Skin epidermis (tissue), 12 donors: ENCODE data around the gene NOS3.
A peak's percentile ranks its signal among the peaks of the same experiment; 100 is the strongest.

Source experiments
- H3K27ac ChIP-seq, 21 experiments: fragments of 200-600 bp; sonication (generic) in 11 of 21; one replicate each; pipeline ENCODE4 v1.5.0; 2020; ENCODE audit warnings: mild to moderate bottlenecking in 3 of 21, inconsistent platforms in 2 of 21, moderate library complexity in 2 of 21
- H3K4me3 ChIP-seq, 7 experiments: fragments of 200-600 bp; sonication (generic) in 2 of 7; one replicate each; pipeline ENCODE4 v1.5.0; 2020; ENCODE audit warnings: inconsistent platforms in 2 of 7, mild to moderate bottlenecking in 2 of 7, moderate library complexity in 1 of 7

Gene NOS3

GRCh38 chr7:150962553-150963399, 28.0 kb upstream of the NOS3 start:
- H3K27ac ChIP-seq: no peak overlapping the region
- H3K4me3 ChIP-seq: no peak overlapping the region

GRCh38 chr7:150963707-150964559, 26.9 kb upstream of the NOS3 start:
- no peak overlapping the region for H3K27ac ChIP-seq
- no peak overlapping the region for H3K4me3 ChIP-seq

GRCh38 chr7:150964593-150965111, 26.2 kb upstream of the NOS3 start:
- no peak overlapping the region for H3K27ac ChIP-seq
- no peak overlapping the region for H3K4me3 ChIP-seq

GRCh38 chr7:150965273-150965830, 25.5 kb upstream of the NOS3 start:
- no peak overlapping the region for H3K4me3 ChIP-seq
- no peak overlapping the region for H3K27ac ChIP-seq

- no peak overlapping the region for H3K27ac ChIP-seq
Measured at GRCh38 chr7:150966002-150966401, 24.8 kb upstream of the NOS3 start.

GRCh38 chr7:150967349-150967748, 23.5 kb upstream of the NOS3 start:
- Histone ChIP-seq H3K4me3 (no peak overlapping the region), H3K27ac (no peak overlapping the region)

More at GRCh38 chr7:150966002-150966401, 24.8 kb upstream of the NOS3 start:
- no peak overlapping the region for H3K4me3 ChIP-seq

- Histone ChIP-seq H3K27ac (no peak overlapping the region), H3K4me3 (no peak overlapping the region)
Measured at GRCh38 chr7:150968056-150968733, 22.6 kb upstream of the NOS3 start.

- no peak overlapping the region for H3K4me3 ChIP-seq
Measured at GRCh38 chr7:150968734-150969372, 22.0 kb upstream of the NOS3 start.

GRCh38 chr7:150969475-150969874, 21.3 kb upstream of the NOS3 start:
- Histone ChIP-seq H3K4me3 (no peak overlapping the region), H3K27ac (no peak overlapping the region)

More at GRCh38 chr7:150968734-150969372, 22.0 kb upstream of the NOS3 start:
- no peak overlapping the region for H3K27ac ChIP-seq

- no peak overlapping the region for H3K4me3 ChIP-seq
- no peak overlapping the region for H3K27ac ChIP-seq
Measured at GRCh38 chr7:150970424-150970823, 20.4 kb upstream of the NOS3 start.

GRCh38 chr7:150971242-150972022, 19.4 kb upstream of the NOS3 start:
- Histone ChIP-seq H3K27ac (no peak overlapping the region), H3K4me3 (no peak overlapping the region)

- no peak overlapping the region for H3K27ac ChIP-seq
- H3K4me3 ChIP-seq: no peak overlapping the region
Measured at GRCh38 chr7:150972023-150972468, 18.8 kb upstream of the NOS3 start.

- no peak overlapping the region for H3K4me3 ChIP-seq
- H3K27ac ChIP-seq: no peak overlapping the region
Measured at GRCh38 chr7:150972741-150973140, 18.1 kb upstream of the NOS3 start.

GRCh38 chr7:150973571-150974451, 17.0 kb upstream of the NOS3 start:
- Histone ChIP-seq H3K27ac (peak overlapping the region in 6 of 21 experiments; percentile 5 to 71 (median 38)), H3K4me3 (peak overlapping the region in 4 of 7 experiments; percentile 16 to 45 (median 32))

- H3K4me3 ChIP-seq: peak overlapping the region; percentile 16 to 45 (median 31)
- peak overlapping the region in 9 of 21 experiments; percentile 26 to 71 (median 58) for H3K27ac ChIP-seq
Measured at GRCh38 chr7:150974468-150975391, 16.1 kb upstream of the NOS3 start.
